HepG2 (cell line): ENCODE results near the gene SMYD5. TPM values are rescaled to one million over a fixed set of nuclear protein-coding genes. Genes with fewer than 3 reads are reported as not detected.

Source experiments
- ELF1 ChIP-seq: sonication (generic); formaldehyde crosslinking; IDR thresholded peaks from 2 replicates; pipeline ENCODE4 v1.4.0; 2020; ENCODE audit warnings: missing genetic modification reagents
- ELF3 ChIP-seq: IDR thresholded peaks from 2 replicates; pipeline ENCODE4 v1.6.1; 2016; ENCODE audit warnings: missing genetic modification reagents, missing compliant biosample characterization
- FOXO1 ChIP-seq: sonication (generic); formaldehyde crosslinking; IDR thresholded peaks from 2 replicates; pipeline ENCODE4 v1.4.0; 2020; ENCODE audit warnings: missing genetic modification reagents
- KDM3A ChIP-seq: IDR thresholded peaks from 2 replicates; pipeline ENCODE4 v1.6.1; 2018; ENCODE audit warnings: low read depth, missing compliant biosample characterization
- KMT2B ChIP-seq: IDR thresholded peaks from 2 replicates; pipeline ENCODE4 v1.6.1; 2016; ENCODE audit warnings: missing genetic modification reagents, missing compliant biosample characterization
- MBNL3 ChIP-seq: fragments of 250-450 bp; sonication (Bioruptor Pico); conservative IDR thresholded peaks from 2 replicates; pipeline ENCODE4 v1.8.0; 2022; ENCODE audit warnings: mild to moderate bottlenecking, inconsistent platforms
- RAD21 ChIP-seq: fragments of 450-650 bp; formaldehyde crosslinking; IDR thresholded peaks from 2 replicates; pipeline ENCODE4 v1.5.0; 2020; ENCODE audit warnings: mild to moderate bottlenecking
- RFXANK ChIP-seq: IDR thresholded peaks from 2 replicates; pipeline ENCODE4 v1.6.1; 2016
- TAF15 ChIP-seq: fragments of 200-400 bp; formaldehyde crosslinking; IDR thresholded peaks from one replicate; pipeline ENCODE4 v1.6.1; 2018; ENCODE audit warnings: mild to moderate bottlenecking, low read depth, low read length; ENCODE audit not compliant: poor library complexity, severe bottlenecking
- TARDBP ChIP-seq: sonication (generic); formaldehyde crosslinking; IDR thresholded peaks from 2 replicates; pipeline ENCODE4 v1.8.0; 2022; ENCODE audit warnings: mild to moderate bottlenecking, missing genetic modification reagents
- ZBTB42 ChIP-seq: sonication (generic); formaldehyde crosslinking; IDR thresholded peaks from 2 replicates; pipeline ENCODE4 v1.5.0; 2020; ENCODE audit warnings: mild to moderate bottlenecking, missing genetic modification reagents
- ZNF331 ChIP-seq: sonication (generic); formaldehyde crosslinking; IDR thresholded peaks from 2 replicates; pipeline ENCODE4 v1.4.0; 2020; ENCODE audit warnings: missing genetic modification reagents
- ZNF598 ChIP-seq: sonication (generic); formaldehyde crosslinking; IDR thresholded peaks from 2 replicates; pipeline ENCODE4 v1.5.1; 2020; ENCODE audit warnings: mild to moderate bottlenecking, missing genetic modification reagents, borderline replicate concordance
- ZNF619 ChIP-seq: sonication (generic); formaldehyde crosslinking; IDR thresholded peaks from 2 replicates; pipeline ENCODE4 v1.4.0; 2020; ENCODE audit warnings: mild to moderate bottlenecking, missing genetic modification reagents
- polyA plus RNA-seq, 8 experiments: library from polyadenylated mRNA; depleted of rRNA in 3 of 8; stranded (reverse) in 7 of 8; unstranded in 1 of 8; fragments of >200 nt; fragmentation: Illumina TruSeq in 4 of 8; extraction: Trizol in 4 of 8; gene quantifications; 2 replicates each; pipeline versions ENCODE4 v1.2.1 to v1.2.3, GENCODE V29; 2011 to 2016; ENCODE audit warnings: low read depth in 4 of 8, missing spikeins in 1 of 8, mixed read lengths in 1 of 8; ENCODE audit not compliant: insufficient read depth in 1 of 8
- total RNA-seq, 5 experiments: library from RNA; depleted of rRNA; stranded (reverse); fragments of >200 nt; fragmentation: Illumina TruSeq; extraction: Trizol; gene quantifications; 2 replicates each; pipeline ENCODE4 v1.2.3, GENCODE V29; 2016; ENCODE audit warnings: low read depth in 1 of 5
- TF ChIP-seq, protein P1 (sequence below): sonication (generic); formaldehyde crosslinking; IDR thresholded peaks from 2 replicates; pipeline ENCODE4 v1.5.0; 2020; ENCODE audit warnings: missing genetic modification reagents
- TF ChIP-seq, protein P2 (sequence below): sonication (generic); formaldehyde crosslinking; IDR thresholded peaks from 2 replicates; pipeline ENCODE4 v1.5.0; 2020; ENCODE audit warnings: missing genetic modification reagents, mild to moderate bottlenecking, borderline replicate concordance
- TF ChIP-seq, protein P3 (sequence below): sonication (generic); formaldehyde crosslinking; IDR thresholded peaks from 2 replicates; pipeline ENCODE4 v1.4.0; 2020; ENCODE audit warnings: mild to moderate bottlenecking, low read depth, missing genetic modification reagents
- TF ChIP-seq, protein P4 (sequence below): sonication (generic); formaldehyde crosslinking; IDR thresholded peaks from 2 replicates; pipeline ENCODE4; 2020; ENCODE audit warnings: missing genetic modification reagents, mild to moderate bottlenecking, borderline replicate concordance

Gene SMYD5
- total and polyA plus RNA-seq, 2 of the 13 experiments (the other 11 are each of a cell fraction or from before 2014, with no cell fraction given) = 55.8 to 70.4 TPM

DNA sequence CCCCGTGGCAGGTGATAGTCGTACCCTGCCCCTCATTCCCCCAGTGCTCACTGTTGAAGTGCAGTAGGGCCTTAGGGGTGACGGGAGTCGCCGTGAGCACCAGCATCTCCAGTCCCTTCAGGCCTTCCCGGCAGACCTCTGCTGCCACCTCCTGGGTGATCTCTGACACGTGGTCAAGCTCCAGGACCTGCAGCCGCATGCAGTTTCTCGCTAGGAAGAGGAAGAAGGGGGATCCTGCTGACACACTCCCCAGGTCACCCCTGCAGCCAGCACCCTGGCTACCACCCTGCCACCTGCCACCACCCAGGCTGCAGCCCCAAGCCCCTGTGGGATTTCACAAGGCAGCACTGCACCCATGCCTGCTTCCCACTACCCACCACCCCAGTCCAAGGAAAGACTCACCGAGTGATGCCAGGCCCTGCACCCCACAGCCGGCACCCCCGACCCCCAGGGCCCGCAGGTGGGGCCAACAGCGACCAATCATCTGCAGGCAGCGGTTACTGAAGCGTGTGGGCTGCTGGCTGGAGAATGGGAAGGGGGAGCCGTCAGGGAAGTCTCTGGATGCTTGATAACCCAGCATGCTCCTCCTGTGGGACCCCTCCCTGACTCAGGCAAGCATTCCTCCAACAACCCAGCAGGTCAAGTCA lies 46.4 kb downstream of the SMYD5 start (continued):
- TF ChIP-seq MBNL3 (CRISPR knock-in tag) = no peak
- TF ChIP-seq KDM3A (CRISPR knock-in tag) = peak; percentile 76; the same call in 1 of the 2 replicates
- peak; percentile 29; the same call in 1 of the 2 replicates for TF ChIP-seq KMT2B
- TF ChIP-seq ZBTB42 (CRISPR knock-in tag) = no peak
- TF ChIP-seq, protein P1, sequence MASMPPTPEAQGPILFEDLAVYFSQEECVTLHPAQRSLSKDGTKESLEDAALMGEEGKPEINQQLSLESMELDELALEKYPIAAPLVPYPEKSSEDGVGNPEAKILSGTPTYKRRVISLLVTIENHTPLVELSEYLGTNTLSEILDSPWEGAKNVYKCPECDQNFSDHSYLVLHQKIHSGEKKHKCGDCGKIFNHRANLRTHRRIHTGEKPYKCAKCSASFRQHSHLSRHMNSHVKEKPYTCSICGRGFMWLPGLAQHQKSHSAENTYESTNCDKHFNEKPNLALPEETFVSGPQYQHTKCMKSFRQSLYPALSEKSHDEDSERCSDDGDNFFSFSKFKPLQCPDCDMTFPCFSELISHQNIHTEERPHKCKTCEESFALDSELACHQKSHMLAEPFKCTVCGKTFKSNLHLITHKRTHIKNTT (CRISPR knock-in tag) = no peak
- TF ChIP-seq TAF15 = no peak
- TF ChIP-seq ELF1 (CRISPR knock-in tag) = peak; percentile 38; the same call in 1 of the 2 replicates
- no peak for TF ChIP-seq RFXANK (CRISPR knock-in tag)
- peak; percentile 35; the same call in 1 of the 2 replicates for TF ChIP-seq ZNF331 (CRISPR knock-in tag)
- TF ChIP-seq ZNF619 (CRISPR knock-in tag) = no peak
- no peak for TF ChIP-seq TARDBP
- TF ChIP-seq, protein P2, sequence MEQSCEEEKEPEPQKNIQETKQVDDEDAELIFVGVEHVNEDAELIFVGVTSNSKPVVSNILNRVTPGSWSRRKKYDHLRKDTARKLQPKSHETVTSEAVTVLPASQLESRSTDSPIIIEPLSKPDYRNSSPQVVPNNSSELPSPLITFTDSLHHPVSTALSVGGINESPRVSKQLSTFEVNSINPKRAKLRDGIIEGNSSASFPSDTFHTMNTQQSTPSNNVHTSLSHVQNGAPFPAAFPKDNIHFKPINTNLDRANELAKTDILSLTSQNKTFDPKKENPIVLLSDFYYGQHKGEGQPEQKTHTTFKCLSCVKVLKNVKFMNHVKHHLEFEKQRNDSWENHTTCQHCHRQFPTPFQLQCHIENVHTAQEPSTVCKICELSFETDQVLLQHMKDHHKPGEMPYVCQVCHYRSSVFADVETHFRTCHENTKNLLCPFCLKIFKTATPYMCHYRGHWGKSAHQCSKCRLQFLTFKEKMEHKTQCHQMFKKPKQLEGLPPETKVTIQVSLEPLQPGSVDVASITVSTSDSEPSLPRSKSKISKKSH (CRISPR knock-in tag) = peak; percentile 76; the same call in 1 of the 2 replicates
- TF ChIP-seq, protein P3, sequence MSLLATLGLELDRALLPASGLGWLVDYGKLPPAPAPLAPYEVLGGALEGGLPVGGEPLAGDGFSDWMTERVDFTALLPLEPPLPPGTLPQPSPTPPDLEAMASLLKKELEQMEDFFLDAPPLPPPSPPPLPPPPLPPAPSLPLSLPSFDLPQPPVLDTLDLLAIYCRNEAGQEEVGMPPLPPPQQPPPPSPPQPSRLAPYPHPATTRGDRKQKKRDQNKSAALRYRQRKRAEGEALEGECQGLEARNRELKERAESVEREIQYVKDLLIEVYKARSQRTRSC (CRISPR knock-in tag) = no peak
- TF ChIP-seq, protein P4, sequence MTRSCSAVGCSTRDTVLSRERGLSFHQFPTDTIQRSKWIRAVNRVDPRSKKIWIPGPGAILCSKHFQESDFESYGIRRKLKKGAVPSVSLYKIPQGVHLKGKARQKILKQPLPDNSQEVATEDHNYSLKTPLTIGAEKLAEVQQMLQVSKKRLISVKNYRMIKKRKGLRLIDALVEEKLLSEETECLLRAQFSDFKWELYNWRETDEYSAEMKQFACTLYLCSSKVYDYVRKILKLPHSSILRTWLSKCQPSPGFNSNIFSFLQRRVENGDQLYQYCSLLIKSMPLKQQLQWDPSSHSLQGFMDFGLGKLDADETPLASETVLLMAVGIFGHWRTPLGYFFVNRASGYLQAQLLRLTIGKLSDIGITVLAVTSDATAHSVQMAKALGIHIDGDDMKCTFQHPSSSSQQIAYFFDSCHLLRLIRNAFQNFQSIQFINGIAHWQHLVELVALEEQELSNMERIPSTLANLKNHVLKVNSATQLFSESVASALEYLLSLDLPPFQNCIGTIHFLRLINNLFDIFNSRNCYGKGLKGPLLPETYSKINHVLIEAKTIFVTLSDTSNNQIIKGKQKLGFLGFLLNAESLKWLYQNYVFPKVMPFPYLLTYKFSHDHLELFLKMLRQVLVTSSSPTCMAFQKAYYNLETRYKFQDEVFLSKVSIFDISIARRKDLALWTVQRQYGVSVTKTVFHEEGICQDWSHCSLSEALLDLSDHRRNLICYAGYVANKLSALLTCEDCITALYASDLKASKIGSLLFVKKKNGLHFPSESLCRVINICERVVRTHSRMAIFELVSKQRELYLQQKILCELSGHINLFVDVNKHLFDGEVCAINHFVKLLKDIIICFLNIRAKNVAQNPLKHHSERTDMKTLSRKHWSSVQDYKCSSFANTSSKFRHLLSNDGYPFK (CRISPR knock-in tag) = peak; percentile 40; the same call in 1 of the 2 replicates
- 0 out of 2 replicates have a peak, but pooled peaks have one; percentile 49 for TF ChIP-seq ZNF598 (CRISPR knock-in tag)
- peak; percentile 89 for TF ChIP-seq RAD21 (CRISPR knock-in tag)
- 0 out of 2 replicates have a peak, but pooled peaks have one; percentile 38 for TF ChIP-seq ELF3 (CRISPR knock-in tag)
- peak; percentile 62; the same call in 1 of the 2 replicates for TF ChIP-seq FOXO1
